Nephron progenitor cell (in vitro differentiated cells): ENCODE data around the gene RABGGTA.

Experiments
- DNase-seq: peaks from one replicate; pipeline ENCODE4 v3.0.0; 2021
- H3K27ac Mint-ChIP-seq: 2 replicates; pipeline ENCODE4 v1.8.0; 2021; ENCODE audit warnings: mild to moderate bottlenecking, moderate library complexity, mixed read lengths
- H3K27me3 Mint-ChIP-seq: 2 replicates; pipeline ENCODE4 v1.8.0; 2021; ENCODE audit warnings: mild to moderate bottlenecking, low read depth, mixed read lengths; ENCODE audit not compliant: poor library complexity
- H3K36me3 Mint-ChIP-seq: 2 replicates; pipeline ENCODE4 v1.8.0; 2021; ENCODE audit warnings: low read depth, mixed read lengths
- H3K4me1 Mint-ChIP-seq: 2 replicates; pipeline ENCODE4 v1.8.0; 2021; ENCODE audit warnings: mixed read lengths
- H3K4me3 Mint-ChIP-seq: 2 replicates; pipeline ENCODE4 v1.8.0; 2021; ENCODE audit warnings: mild to moderate bottlenecking, moderate library complexity, mixed read lengths
- H3K9me3 Mint-ChIP-seq: 2 replicates; pipeline ENCODE4 v1.8.0; 2021; ENCODE audit warnings: mild to moderate bottlenecking, moderate library complexity, mixed read lengths
- CTCF ChIP-seq: fragments of 200-600 bp; sonication (generic); IDR thresholded peaks from 2 replicates; pipeline ENCODE4 v1.5.0; 2021; ENCODE audit warnings: antibody characterized with exemption

The RABGGTA gene

GRCh38 chr14:24233538-24233866, 37.9 kb downstream of the RABGGTA start:
- Mint-ChIP-seq H3K36me3 (peaks cover 29% of the 10 kb centered on the region), H3K4me1 (peaks cover 32% of the 10 kb centered on the region), H3K27ac (peak overlapping the region; percentile 91), H3K4me3 (peak overlapping the region; percentile 95), H3K9me3 (no peaks in the 10 kb centered on the region), H3K27me3 (no peaks in the 10 kb centered on the region)
- no peak for TF ChIP-seq CTCF
- DNase-seq, result no peak

GRCh38 chr14:24232645-24233537, 38.5 kb downstream of the RABGGTA start, which contains the start of gene GMPR2:
GMPR2 (plus strand) TSS chr14:24232929; CDS start chr14:24233254, 325 bp downstream.
- Mint-ChIP-seq H3K9me3 (no peaks in the 10 kb centered on the region), H3K27me3 (no peaks in the 10 kb centered on the region), H3K27ac (peak within 1 kb of the TSS; percentile 91), H3K4me3 (peak within 1 kb of the TSS; percentile 95), H3K4me1 (peaks cover 32% of the 10 kb centered on the region), H3K36me3 (peaks cover 28% of the 10 kb centered on the region)
- DNase-seq, result no peak
- no peak for TF ChIP-seq CTCF

- peaks cover 26% of the 10 kb centered on the region for H3K36me3 Mint-ChIP-seq
Observed at GRCh38 chr14:24232121-24232644, 39.2 kb downstream of the RABGGTA start, which contains the start of gene NEDD8. NEDD8 (minus strand) TSS chr14:24232367; CDS start chr14:24232267, 100 bp downstream.

GRCh38 chr14:24231263-24232120, 39.9 kb downstream of the RABGGTA start:
- H3K4me3 Mint-ChIP-seq, result peak overlapping the region; percentile 95
- peaks cover 25% of the 10 kb centered on the region for H3K36me3 Mint-ChIP-seq
- no peaks in the 10 kb centered on the region for H3K9me3 Mint-ChIP-seq
- H3K27me3 Mint-ChIP-seq, result no peaks in the 10 kb centered on the region
- DNase-seq, result no peak
- H3K4me1 Mint-ChIP-seq, result peaks cover 32% of the 10 kb centered on the region
- no peak for TF ChIP-seq CTCF
- H3K27ac Mint-ChIP-seq, result peak overlapping the region; percentile 91

More at GRCh38 chr14:24232121-24232644, 39.2 kb downstream of the RABGGTA start, which contains the start of gene NEDD8:
- peak; percentile 81 for DNase-seq
- peaks cover 32% of the 10 kb centered on the region for H3K4me1 Mint-ChIP-seq
- H3K27me3 Mint-ChIP-seq, result no peaks in the 10 kb centered on the region
- peak within 1 kb of the TSS; percentile 95 for H3K4me3 Mint-ChIP-seq
- peak within 1 kb of the TSS; percentile 91 for H3K27ac Mint-ChIP-seq
- TF ChIP-seq CTCF, result no peak
- no peaks in the 10 kb centered on the region for H3K9me3 Mint-ChIP-seq

GRCh38 chr14:24228902-24229301, 42.5 kb downstream of the RABGGTA start:
- Mint-ChIP-seq H3K4me1 (peaks cover 21% of the 10 kb centered on the region), H3K9me3 (no peaks in the 10 kb centered on the region), H3K27me3 (no peaks in the 10 kb centered on the region), H3K36me3 (peaks cover 28% of the 10 kb centered on the region), H3K4me3 (no peak overlapping the region), H3K27ac (no peak overlapping the region)
- DNase-seq, result no peak
- no peak for TF ChIP-seq CTCF
